Mesendoderm (in vitro differentiated cells): Measurements from ENCODE around the gene HSD17B4.
"Not testable (repeated sequence)": the region's sequence is repeated elsewhere in the genome, so short reads cannot be mapped to it uniquely, and the experiment has no call there.

Experiments used
- DNase-seq: peaks from one replicate; pipeline ENCODE4 v3.0.0; 2013
- H2AK5ac ChIP-seq: 2 replicates; pipeline ENCODE4 v1.6.1; 2013; ENCODE audit warnings: low read length, inconsistent platforms
- H2BK120ac ChIP-seq: 2 replicates; pipeline ENCODE4 v1.6.1; 2013; ENCODE audit warnings: low read depth, mild to moderate bottlenecking, low read length, moderate library complexity, mixed read lengths
- H2BK15ac ChIP-seq: replicated peaks from 2 replicates; pipeline ENCODE4 v1.6.1; 2013; ENCODE audit warnings: low read depth, mild to moderate bottlenecking, moderate library complexity
- H2BK5ac ChIP-seq: 2 replicates; pipeline ENCODE4 v1.6.1; 2013; ENCODE audit warnings: low read length, inconsistent platforms
- H3K18ac ChIP-seq: 2 replicates; pipeline ENCODE4 v1.6.1; 2013; ENCODE audit warnings: mild to moderate bottlenecking, low read length, mixed read lengths
- H3K23ac ChIP-seq: one replicate; pipeline ENCODE4 v1.6.1; 2013; ENCODE audit warnings: low read length
- H3K27ac ChIP-seq: 2 replicates; pipeline ENCODE4 v1.5.1; 2013; ENCODE audit warnings: low read depth, mild to moderate bottlenecking, inconsistent platforms, low read length, moderate library complexity
- H3K27me3 ChIP-seq: 2 replicates; pipeline ENCODE4 v1.6.1; 2013; ENCODE audit warnings: low read length, control low read depth, mild to moderate bottlenecking, inconsistent platforms; ENCODE audit not compliant: insufficient read depth, poor library complexity
- H3K36me3 ChIP-seq: 2 replicates; pipeline ENCODE4 v1.6.1; 2013; ENCODE audit warnings: low read length, inconsistent platforms; ENCODE audit not compliant: control insufficient read depth, insufficient read depth
- H3K4ac ChIP-seq: one replicate; pipeline ENCODE4 v1.6.1; 2013; ENCODE audit warnings: low read depth, mild to moderate bottlenecking, low read length, moderate library complexity
- H3K4me1 ChIP-seq: 2 replicates; pipeline ENCODE4 v1.6.1; 2013; ENCODE audit warnings: low read depth, low read length, inconsistent platforms; ENCODE audit not compliant: control insufficient read depth
- H3K4me2 ChIP-seq: 2 replicates; pipeline ENCODE4 v1.6.1; 2013; ENCODE audit warnings: low read length
- H3K4me3 ChIP-seq: 2 replicates; pipeline ENCODE4 v1.5.1; 2013; ENCODE audit warnings: mild to moderate bottlenecking, low read length
- H3K56ac ChIP-seq: one replicate; pipeline ENCODE4 v1.6.1; 2013; ENCODE audit warnings: low read length
- H3K79me1 ChIP-seq: 2 replicates; pipeline ENCODE4 v1.6.1; 2013; ENCODE audit warnings: low read length, inconsistent platforms
- H3K79me2 ChIP-seq: 2 replicates; pipeline ENCODE4 v1.6.1; 2013; ENCODE audit warnings: mild to moderate bottlenecking, low read length; ENCODE audit not compliant: control insufficient read depth, insufficient read depth
- H3K9ac ChIP-seq: 2 replicates; pipeline ENCODE4 v1.6.1; 2013; ENCODE audit warnings: low read length, inconsistent platforms
- H4K5ac ChIP-seq: one replicate; pipeline ENCODE4 v1.6.1; 2013; ENCODE audit warnings: low read length
- H4K8ac ChIP-seq: one replicate; pipeline ENCODE4 v1.6.1; 2013; ENCODE audit warnings: low read depth, mild to moderate bottlenecking, control low read depth, low read length, moderate library complexity
- WGBS: extraction: QIAGEN DNeasy Blood & Tissue Kit; methylation state at CpG from one replicate; pipeline ENCODE4 v1.1.7; 2013; ENCODE audit warnings: low lambda C conversion rate, missing lambda C conversion rate; ENCODE audit not compliant: insufficient coverage; ENCODE audit errors: extremely low coverage; 5-methylcytosine and 5-hydroxymethylcytosine counted together

Gene HSD17B4

DNA sequence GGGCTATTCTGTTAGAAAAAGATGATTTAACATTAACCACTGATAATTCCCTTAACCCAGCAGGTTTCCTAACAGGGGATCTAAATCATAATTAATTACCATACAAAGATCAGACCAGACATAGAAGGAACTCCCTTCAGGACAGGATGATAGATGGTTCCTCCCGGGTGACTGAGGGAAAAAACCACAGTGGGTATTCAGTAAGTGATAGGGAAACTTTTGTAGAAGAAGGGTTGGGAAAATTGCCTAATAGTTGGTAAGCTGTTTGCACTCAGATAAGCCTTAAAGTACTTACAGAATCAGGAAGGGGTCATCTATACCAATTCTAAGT lies 13.7 kb upstream of the HSD17B4 start:
- H3K27ac ChIP-seq, H2AK5ac ChIP-seq: not testable (repeated sequence)

DNA sequence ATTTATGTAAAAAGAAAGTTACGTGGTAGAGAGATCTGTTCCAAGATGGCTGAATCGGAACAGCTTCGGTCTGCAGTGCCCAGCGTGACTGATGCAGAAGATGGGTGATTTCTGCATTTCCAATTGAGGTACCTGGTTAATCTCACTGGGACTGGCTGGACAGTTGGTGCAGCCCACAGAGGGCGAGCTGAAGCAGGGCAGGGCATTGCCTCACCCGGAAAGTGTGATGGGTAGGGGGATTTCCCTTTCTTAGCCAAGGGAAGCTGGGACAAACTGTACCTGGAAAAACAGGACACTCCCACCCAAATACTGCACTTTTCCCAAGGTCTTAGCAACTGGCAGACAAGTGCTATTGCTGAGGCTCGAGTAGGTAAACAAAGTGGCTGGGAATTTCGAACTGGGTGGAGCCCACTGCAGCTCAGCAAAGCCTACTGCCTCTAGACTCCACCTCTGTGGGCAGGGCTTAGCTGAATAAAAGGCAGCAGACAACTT lies 13.1 kb upstream of the HSD17B4 start:
- H3K79me2 ChIP-seq, result no peaks in the 10 kb centered on the region
- H2AK5ac ChIP-seq, result no peak overlapping the region
- H3K9ac ChIP-seq, result no peak overlapping the region
- no peak for DNase-seq
- no peak overlapping the region for H4K8ac ChIP-seq
- no peak overlapping the region for H3K18ac ChIP-seq
- no peak overlapping the region for H2BK5ac ChIP-seq
- H3K4me2 ChIP-seq, result no peak overlapping the region
- H3K27ac ChIP-seq, result no peak overlapping the region
- H3K4ac ChIP-seq, result no peak overlapping the region
- no peaks in the 10 kb centered on the region for H3K79me1 ChIP-seq
- H3K56ac ChIP-seq, result no peak overlapping the region
- WGBS, result 100% methylated on average over 1 of the region's 8 CpGs
- no peaks in the 10 kb centered on the region for H3K36me3 ChIP-seq
- no peak overlapping the region for H3K23ac ChIP-seq
- no peak overlapping the region for H2BK120ac ChIP-seq
- no peak overlapping the region for H4K5ac ChIP-seq
- H3K27me3 ChIP-seq, result no peaks in the 10 kb centered on the region
- no peak overlapping the region for H3K4me3 ChIP-seq
- no peaks in the 10 kb centered on the region for H3K4me1 ChIP-seq
- H2BK15ac ChIP-seq, result no peak overlapping the region

More for the DNA sequence above, 13.7 kb upstream of the HSD17B4 start:
- H3K23ac ChIP-seq, H3K4me2 ChIP-seq, H3K4ac ChIP-seq, H4K8ac ChIP-seq, H3K27me3 ChIP-seq, H3K4me3 ChIP-seq, H2BK5ac ChIP-seq, H2BK120ac ChIP-seq, H2BK15ac ChIP-seq, H3K36me3 ChIP-seq, H3K79me2 ChIP-seq, H3K79me1 ChIP-seq, H3K9ac ChIP-seq, H3K18ac ChIP-seq, DNase-seq, H3K4me1 ChIP-seq, H4K5ac ChIP-seq, H3K56ac ChIP-seq: not testable (repeated sequence)
- WGBS, result no CpG with 5 or more reads among the region's 1 CpG

DNA sequence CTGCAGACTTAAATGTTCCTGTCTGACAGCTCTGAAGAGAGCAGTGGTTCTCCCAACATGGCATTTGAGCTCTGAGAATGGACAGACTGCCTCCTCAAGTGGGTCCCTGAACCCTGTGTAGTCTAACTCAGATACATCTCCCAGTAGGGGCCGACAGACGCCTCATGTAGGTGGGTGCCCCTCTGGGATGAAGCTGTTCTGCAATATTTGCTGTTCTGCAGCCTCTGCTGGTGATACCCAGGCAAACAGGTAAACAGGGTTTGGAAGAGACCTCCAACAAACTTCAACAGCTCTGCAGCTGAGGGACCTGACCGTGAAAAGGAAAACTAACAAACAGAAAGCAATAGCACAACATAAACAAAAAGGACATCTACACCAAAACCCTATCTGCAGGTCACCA lies 12.7 kb upstream of the HSD17B4 start:
- H3K27ac ChIP-seq, DNase-seq, H3K79me1 ChIP-seq, H4K8ac ChIP-seq, H2AK5ac ChIP-seq, H3K4me2 ChIP-seq, H3K4ac ChIP-seq, H3K4me1 ChIP-seq, H3K79me2 ChIP-seq, H3K4me3 ChIP-seq, H3K23ac ChIP-seq, H3K36me3 ChIP-seq, H3K18ac ChIP-seq, H3K27me3 ChIP-seq, H2BK15ac ChIP-seq, H2BK5ac ChIP-seq, H4K5ac ChIP-seq, H2BK120ac ChIP-seq, H3K56ac ChIP-seq, H3K9ac ChIP-seq: not testable (repeated sequence)
- WGBS, result no CpG with 5 or more reads among the region's 3 CpGs

DNA sequence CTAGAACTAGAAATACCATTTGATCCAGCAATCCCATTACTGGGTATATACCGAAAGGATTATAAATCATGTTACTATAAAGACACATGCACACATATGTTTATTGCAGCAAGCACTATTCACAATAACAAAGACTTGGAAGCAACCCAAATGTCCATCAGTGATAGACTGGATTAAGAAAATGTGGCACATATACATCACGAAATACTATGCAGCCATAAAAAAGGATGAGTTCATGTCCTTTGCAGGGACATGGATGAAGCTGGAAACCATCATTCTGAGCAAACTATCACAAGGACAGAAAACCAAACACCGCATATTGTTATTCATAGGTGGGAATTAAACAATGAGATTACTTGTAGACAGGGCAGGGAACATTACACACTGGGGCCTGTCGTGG lies 7.7 kb upstream of the HSD17B4 start:
- not testable (repeated sequence) for H4K5ac ChIP-seq, H3K27ac ChIP-seq, H3K27me3 ChIP-seq, H3K9ac ChIP-seq, H2AK5ac ChIP-seq, DNase-seq, H3K18ac ChIP-seq, H3K4me2 ChIP-seq, H4K8ac ChIP-seq, H3K79me1 ChIP-seq, H3K4ac ChIP-seq, H3K4me3 ChIP-seq, H3K79me2 ChIP-seq, H2BK15ac ChIP-seq, H3K23ac ChIP-seq, H2BK120ac ChIP-seq, H3K4me1 ChIP-seq, H3K56ac ChIP-seq, H2BK5ac ChIP-seq, H3K36me3 ChIP-seq
- no CpG with 5 or more reads among the region's 4 CpGs for WGBS

DNA sequence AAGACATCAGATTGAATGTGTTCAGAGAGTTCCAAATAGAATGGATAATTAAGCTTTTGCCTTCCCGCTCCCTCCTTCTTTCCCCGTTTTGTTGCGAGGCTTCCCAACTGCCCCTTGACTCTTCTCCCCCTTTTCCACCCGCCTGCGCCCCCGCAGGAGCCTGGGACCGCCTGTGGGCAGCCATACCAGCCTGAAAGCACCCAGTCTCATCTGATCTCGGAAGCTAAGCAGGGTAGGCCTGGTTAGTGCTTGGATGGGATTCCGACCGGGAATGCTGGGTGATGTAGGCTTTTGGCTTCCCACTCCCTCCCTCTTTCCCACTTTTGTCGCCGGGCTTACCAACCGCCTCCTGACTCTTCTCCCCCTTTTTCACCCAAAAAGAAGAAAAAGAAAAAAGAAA lies 6.8 kb upstream of the HSD17B4 start:
- no peak overlapping the region for H3K9ac ChIP-seq
- no peak overlapping the region for H2BK120ac ChIP-seq
- WGBS, result no CpG with 5 or more reads among the region's 13 CpGs
- no peaks in the 10 kb centered on the region for H3K36me3 ChIP-seq
- H3K56ac ChIP-seq, result peak overlapping the region; percentile 45
- no peaks in the 10 kb centered on the region for H3K4me1 ChIP-seq
- no peaks in the 10 kb centered on the region for H3K27me3 ChIP-seq
- H3K27ac ChIP-seq, result no peak overlapping the region
- H3K18ac ChIP-seq, result peak overlapping the region; percentile 22
- H3K4me3 ChIP-seq, result no peak overlapping the region
- H2BK5ac ChIP-seq, result no peak overlapping the region
- H3K23ac ChIP-seq, result no peak overlapping the region
- peak; percentile 64 for DNase-seq
- H3K79me2 ChIP-seq, result no peaks in the 10 kb centered on the region
- H2AK5ac ChIP-seq, result no peak overlapping the region
- H4K5ac ChIP-seq, result no peak overlapping the region
- H3K4me2 ChIP-seq, result no peak overlapping the region
- no peaks in the 10 kb centered on the region for H3K79me1 ChIP-seq
- H3K4ac ChIP-seq, result no peak overlapping the region
- H4K8ac ChIP-seq, result no peak overlapping the region
- H2BK15ac ChIP-seq, result no peak overlapping the region

DNA sequence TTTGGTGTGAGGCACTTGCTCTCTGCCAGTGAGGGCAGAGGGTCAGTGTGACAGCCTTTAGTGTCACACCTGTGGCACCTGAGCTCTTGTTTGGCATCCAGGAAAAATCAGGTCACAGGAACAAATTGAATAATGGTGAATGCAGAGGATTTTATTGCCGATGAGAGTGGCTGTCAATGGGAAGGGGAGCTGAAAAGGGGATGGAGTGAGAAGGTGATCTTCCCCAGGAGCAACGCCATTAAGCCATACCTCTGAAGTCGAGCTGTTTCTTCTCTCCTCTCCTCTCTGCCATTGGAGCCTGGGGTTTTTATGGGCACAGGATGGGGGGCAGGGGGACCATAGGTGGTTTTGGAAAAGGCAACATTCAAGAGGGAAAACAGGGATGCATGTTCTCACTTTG lies 2.4 kb upstream of the HSD17B4 start:
- Histone ChIP-seq H3K27ac (no peak overlapping the region), H4K8ac (no peak overlapping the region), H3K79me2 (peaks cover 16% of the 10 kb centered on the region), H3K79me1 (peaks cover 3% of the 10 kb centered on the region), H2BK120ac (no peak overlapping the region), H2BK5ac (no peak overlapping the region), H3K4me1 (no peaks in the 10 kb centered on the region), H3K18ac (no peak overlapping the region), H4K5ac (no peak overlapping the region), H3K36me3 (no peaks in the 10 kb centered on the region), H3K9ac (no peak overlapping the region), H3K4ac (no peak overlapping the region), H2AK5ac (no peak overlapping the region), H2BK15ac (no peak overlapping the region), H3K23ac (no peak overlapping the region), H3K27me3 (no peaks in the 10 kb centered on the region), H3K4me3 (no peak overlapping the region), H3K56ac (no peak overlapping the region), H3K4me2 (no peak overlapping the region)
- WGBS, result no CpG with 5 or more reads among the region's 3 CpGs
- no peak for DNase-seq
